ENCODE data around the gene BCR. TPM values are rescaled to one million over a fixed set of nuclear protein-coding genes. Genes with fewer than 3 reads are reported as not detected.

The BCR gene
- total RNA-seq, 4 donors from 2014 or later, result 36.9 to 514 (median 91.0) TPM

GRCh38 chr22:23243859-23244689 lies 63.8 kb downstream of the BCR start:
- in situ Hi-C loops (cut with MboI; ENCODE audit: low pct_ligation_motif_present in 1 of 4, low pct_unique_long_range_greater_than_20kb in 1 of 4, low sequenced_read_pairs in 3 of 4), result no loop called here
- Histone ChIP-seq H3K4me1 (peaks cover 0 to 13% (median 6%) of the 10 kb centered on the region in 4 donors), H3K27ac (no peak overlapping the region)

GRCh38 chr22:23244690-23245044 lies 64.4 kb downstream of the BCR start:
- H3K9me3 ChIP-seq, result no peaks in the 10 kb centered on the region
- whole genome bisulfite sequencing, 2 donors (ENCODE audit: low coverage in 1 of 2), result 96% methylated on average over 5 of the region's 5 CpGs; no CpG with 5 or more reads in 1 of the 2 donors
- no peak for DNase-seq
- H3K27me3 ChIP-seq, result no peaks in the 10 kb centered on the region
- peaks cover 0 to 13% (median 6%) of the 10 kb centered on the region in 4 donors for H3K4me1 ChIP-seq
- no peak overlapping the region for H3K4me3 ChIP-seq
- intact Hi-C loops (cut with DNase I; ENCODE audit: low total_unique reads) (no loop called here), in situ Hi-C loops (cut with MboI; ENCODE audit: low pct_ligation_motif_present in 1 of 4, low pct_unique_long_range_greater_than_20kb in 1 of 4, low sequenced_read_pairs in 3 of 4) (no loop called here)
- TF ChIP-seq CTCF (IDR thresholded peaks at IDR 0.05) (no peak), POLR2AphosphoS5 (IDR thresholded peaks at IDR 0.05) (no peak), EP300 (IDR thresholded peaks at IDR 0.05; ENCODE audit: low read depth) (no peak), POLR2A (IDR thresholded peaks at IDR 0.05) (no peak)
- no peak overlapping the region for H3K27ac ChIP-seq
- H3K36me3 ChIP-seq, result no peaks in the 10 kb centered on the region

More at GRCh38 chr22:23243859-23244689, 63.8 kb downstream of the BCR start:
- DNase-seq, result no peak
- intact Hi-C loops (cut with DNase I; ENCODE audit: low total_unique reads), result no loop called here
- H3K9me3 ChIP-seq, result no peaks in the 10 kb centered on the region
- no peak overlapping the region for H3K4me3 ChIP-seq
- WGBS, 2 donors (ENCODE audit: low coverage in 1 of 2), result 86 to 92% methylated on average over 5 to 17 of the region's 17 CpGs
- TF ChIP-seq EP300 (IDR thresholded peaks at IDR 0.05; ENCODE audit: low read depth), result no peak
- TF ChIP-seq POLR2AphosphoS5 (IDR thresholded peaks at IDR 0.05), result no peak
- TF ChIP-seq POLR2A (IDR thresholded peaks at IDR 0.05), result no peak
- no peak for TF ChIP-seq CTCF (IDR thresholded peaks at IDR 0.05)
- H3K36me3 ChIP-seq, result no peaks in the 10 kb centered on the region
- H3K27me3 ChIP-seq, result no peaks in the 10 kb centered on the region

- H3K4me1 ChIP-seq, result peaks cover 0 to 13% (median 6%) of the 10 kb centered on the region in 4 donors
- H3K27ac ChIP-seq, result no peak overlapping the region
- in situ Hi-C loops (cut with MboI; ENCODE audit: low pct_ligation_motif_present in 1 of 4, low pct_unique_long_range_greater_than_20kb in 1 of 4, low sequenced_read_pairs in 3 of 4), result no loop called here
- no peaks in the 10 kb centered on the region for H3K27me3 ChIP-seq
- TF ChIP-seq POLR2A (IDR thresholded peaks at IDR 0.05) (no peak), EP300 (IDR thresholded peaks at IDR 0.05; ENCODE audit: low read depth) (no peak), CTCF (IDR thresholded peaks at IDR 0.05) (no peak), POLR2AphosphoS5 (IDR thresholded peaks at IDR 0.05) (no peak)
- no peak overlapping the region for H3K4me3 ChIP-seq
- no peaks in the 10 kb centered on the region for H3K9me3 ChIP-seq
- H3K36me3 ChIP-seq, result no peaks in the 10 kb centered on the region
- no peak for DNase-seq
- intact Hi-C loops (cut with DNase I; ENCODE audit: low total_unique reads), result no loop called here
- WGBS, 2 donors (ENCODE audit: low coverage in 1 of 2), result 75 to 95% methylated on average over 4 to 17 of the region's 17 CpGs
These were observed 64.9 kb downstream of the BCR start for GRCh38 chr22:23245045-23245798.

- Histone ChIP-seq H3K36me3 (no peaks in the 10 kb centered on the region), H3K9me3 (no peaks in the 10 kb centered on the region), H3K4me1 (peaks cover 0 to 13% (median 6%) of the 10 kb centered on the region in 4 donors), H3K4me3 (no peak overlapping the region), H3K27ac (no peak overlapping the region), H3K27me3 (no peaks in the 10 kb centered on the region)
- no peak for DNase-seq
- WGBS, 2 donors (ENCODE audit: low coverage in 1 of 2), result 70 to 89% methylated on average over 8 of the region's 8 CpGs
- in situ Hi-C loops (cut with MboI; ENCODE audit: low pct_ligation_motif_present in 1 of 4, low pct_unique_long_range_greater_than_20kb in 1 of 4, low sequenced_read_pairs in 3 of 4) (no loop called here), intact Hi-C loops (cut with DNase I; ENCODE audit: low total_unique reads) (no loop called here)
- TF ChIP-seq POLR2A (IDR thresholded peaks at IDR 0.05) (no peak), CTCF (IDR thresholded peaks at IDR 0.05) (no peak), POLR2AphosphoS5 (IDR thresholded peaks at IDR 0.05) (no peak), EP300 (IDR thresholded peaks at IDR 0.05; ENCODE audit: low read depth) (no peak)
These were observed 65.5 kb downstream of the BCR start for GRCh38 chr22:23245799-23246136.

Data from transverse colon (tissue), 4 donors.